GM23248 (cell line): ENCODE results near the gene PSMB7.

Experiments used
- EZH2 ChIP-seq: fragments of 200-600 bp; sonication (generic); IDR thresholded peaks from 2 replicates; pipeline ENCODE4 v1.6.1; 2018; ENCODE audit warnings: antibody characterized with exemption, mild to moderate bottlenecking; ENCODE audit not compliant: insufficient read depth, poor library complexity, severe bottlenecking
- EZH2phosphoT487 ChIP-seq: fragments of 200-600 bp; sonication (generic); IDR thresholded peaks from 2 replicates; pipeline ENCODE4 v1.6.1; 2018; ENCODE audit warnings: antibody characterized with exemption, moderate library complexity, mild to moderate bottlenecking, low read depth; ENCODE audit not compliant: insufficient read depth

GRCh38 chr9:124353811-124354274 is 61.4 kb downstream of the PSMB7 start:
- no peak for TF ChIP-seq EZH2
- TF ChIP-seq EZH2phosphoT487: no peak
